Tibial nerve (tissue), 3 donors: Measurements from ENCODE around the gene KLC4.

Source experiments
- POLR2A ChIP-seq, 2 donors: fragments of 450-650 bp; IDR thresholded peaks; one replicate each; pipeline ENCODE4 v1.6.1; 2017; ENCODE audit warnings: antibody characterized with exemption in 2 of 2, mild to moderate bottlenecking in 2 of 2, moderate library complexity in 2 of 2
- TF ChIP-seq, protein P1 (sequence below), 5 experiments: fragments of 200-600 bp in 3 of 5; fragments of 450-650 bp in 2 of 5; sonication (generic) in 3 of 5; IDR thresholded peaks; one replicate each; pipeline ENCODE4 v1.5.1; 2016 to 2019; ENCODE audit warnings: antibody characterized with exemption in 5 of 5, mild to moderate bottlenecking in 3 of 5, moderate library complexity in 2 of 5

DNA sequence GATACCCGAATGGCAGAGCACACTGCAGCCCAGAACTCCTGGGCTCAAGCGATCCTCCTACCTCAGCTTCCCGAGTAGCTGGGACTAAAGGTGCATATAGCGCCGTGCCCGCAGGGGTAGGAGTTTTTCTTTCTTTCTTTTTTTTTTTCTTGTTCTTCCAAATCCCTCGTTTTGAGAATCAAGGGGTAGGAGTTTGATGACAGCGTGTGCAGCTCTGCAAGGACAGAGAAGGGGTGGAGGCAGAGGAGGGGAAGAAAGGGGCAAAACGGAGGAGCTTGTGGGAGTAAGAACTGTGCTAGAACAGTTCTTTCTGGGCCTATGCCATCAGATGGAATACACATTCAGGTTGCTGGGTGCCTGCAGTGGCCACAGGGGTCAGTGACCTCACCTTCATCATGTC, 22.7 kb upstream of the KLC4 start:
- TF ChIP-seq, protein P1, sequence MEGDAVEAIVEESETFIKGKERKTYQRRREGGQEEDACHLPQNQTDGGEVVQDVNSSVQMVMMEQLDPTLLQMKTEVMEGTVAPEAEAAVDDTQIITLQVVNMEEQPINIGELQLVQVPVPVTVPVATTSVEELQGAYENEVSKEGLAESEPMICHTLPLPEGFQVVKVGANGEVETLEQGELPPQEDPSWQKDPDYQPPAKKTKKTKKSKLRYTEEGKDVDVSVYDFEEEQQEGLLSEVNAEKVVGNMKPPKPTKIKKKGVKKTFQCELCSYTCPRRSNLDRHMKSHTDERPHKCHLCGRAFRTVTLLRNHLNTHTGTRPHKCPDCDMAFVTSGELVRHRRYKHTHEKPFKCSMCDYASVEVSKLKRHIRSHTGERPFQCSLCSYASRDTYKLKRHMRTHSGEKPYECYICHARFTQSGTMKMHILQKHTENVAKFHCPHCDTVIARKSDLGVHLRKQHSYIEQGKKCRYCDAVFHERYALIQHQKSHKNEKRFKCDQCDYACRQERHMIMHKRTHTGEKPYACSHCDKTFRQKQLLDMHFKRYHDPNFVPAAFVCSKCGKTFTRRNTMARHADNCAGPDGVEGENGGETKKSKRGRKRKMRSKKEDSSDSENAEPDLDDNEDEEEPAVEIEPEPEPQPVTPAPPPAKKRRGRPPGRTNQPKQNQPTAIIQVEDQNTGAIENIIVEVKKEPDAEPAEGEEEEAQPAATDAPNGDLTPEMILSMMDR (IDR thresholded peaks at IDR 0.05) = no peak
- TF ChIP-seq POLR2A (IDR thresholded peaks at IDR 0.05) = no peak
